Kidney epithelial cell (primary cell): ENCODE measurements around the gene ZNF778. TPM values are rescaled to one million over a fixed set of nuclear protein-coding genes. Genes with fewer than 3 reads are reported as not detected.

ENCODE experiments used
- DNase-seq: peaks from one replicate; pipeline ENCODE4 v3.0.0-alpha.2; 2010; ENCODE audit warnings: low read depth
- H3K27me3 ChIP-seq: 2 replicates; pipeline ENCODE4 v1.6.0; 2011; ENCODE audit warnings: low read length; ENCODE audit not compliant: control insufficient read depth, insufficient read depth
- H3K36me3 ChIP-seq: 2 replicates; pipeline ENCODE4 v1.5.1; 2011; ENCODE audit warnings: low read length; ENCODE audit not compliant: control insufficient read depth, insufficient read depth
- H3K4me3 ChIP-seq: 2 replicates; pipeline ENCODE4 v1.5.1; 2011; ENCODE audit warnings: low read depth, mild to moderate bottlenecking, control low read depth, low read length
- CTCF ChIP-seq: IDR thresholded peaks from 2 replicates; pipeline ENCODE4 v1.5.1; 2011; ENCODE audit warnings: mild to moderate bottlenecking, moderate library complexity, low read length, control low read depth, inconsistent platforms; ENCODE audit not compliant: insufficient read depth, poor library complexity, severe bottlenecking
- total RNA-seq: library from RNA; depleted of rRNA; stranded (reverse); fragments of >200 nt; gene quantifications from 2 replicates; pipeline ENCODE4 v1.2.3, GENCODE V29; 2015

ZNF778 gene
- total RNA-seq, 1 donor from 2014 or later = 17.7 TPM

- DNase-seq = no peak
- H3K27me3 ChIP-seq = peaks cover 38% of the 10 kb centered on the region
- no peak overlapping the region for H3K4me3 ChIP-seq
- no peak for TF ChIP-seq CTCF
- H3K36me3 ChIP-seq = no peaks in the 10 kb centered on the region
Observed at GRCh38 chr16:89178453-89179147, 38.9 kb upstream of the ZNF778 start.

GRCh38 chr16:89179148-89179484 is 38.4 kb upstream of the ZNF778 start:
- Histone ChIP-seq H3K4me3 (no peak overlapping the region), H3K36me3 (no peaks in the 10 kb centered on the region), H3K27me3 (peaks cover 33% of the 10 kb centered on the region)
- no peak for DNase-seq
- no peak for TF ChIP-seq CTCF

GRCh38 chr16:89179656-89180315 is 37.7 kb upstream of the ZNF778 start:
- no peak for TF ChIP-seq CTCF
- no peak for DNase-seq
- Histone ChIP-seq H3K4me3 (no peak overlapping the region), H3K27me3 (peaks cover 36% of the 10 kb centered on the region), H3K36me3 (no peaks in the 10 kb centered on the region)

- H3K36me3 ChIP-seq = no peaks in the 10 kb centered on the region
- no peak for DNase-seq
- H3K27me3 ChIP-seq = peaks cover 15% of the 10 kb centered on the region
- no peak for TF ChIP-seq CTCF
- no peak overlapping the region for H3K4me3 ChIP-seq
Observed at GRCh38 chr16:89183463-89183862, 34.0 kb upstream of the ZNF778 start.

GRCh38 chr16:89183975-89184676 is 33.4 kb upstream of the ZNF778 start:
- DNase-seq = no peak

More at GRCh38 chr16:89183975-89184676, 33.4 kb upstream of the ZNF778 start:
- peaks cover 12% of the 10 kb centered on the region for H3K27me3 ChIP-seq
- no peaks in the 10 kb centered on the region for H3K36me3 ChIP-seq
- no peak for TF ChIP-seq CTCF
- H3K4me3 ChIP-seq = no peak overlapping the region
